GM21528 (cell line): ENCODE results near the gene SEPTIN6.

Experiments
- ATAC-seq: cut with Tn5 transposase; IDR thresholded peaks from one replicate; pipeline ENCODE4 v1.9.1; 2021; ENCODE audit warnings: mild to moderate bottlenecking, moderate library complexity; ENCODE audit not compliant: unreplicated experiment, low FRiP score

SEPTIN6 gene

DNA sequence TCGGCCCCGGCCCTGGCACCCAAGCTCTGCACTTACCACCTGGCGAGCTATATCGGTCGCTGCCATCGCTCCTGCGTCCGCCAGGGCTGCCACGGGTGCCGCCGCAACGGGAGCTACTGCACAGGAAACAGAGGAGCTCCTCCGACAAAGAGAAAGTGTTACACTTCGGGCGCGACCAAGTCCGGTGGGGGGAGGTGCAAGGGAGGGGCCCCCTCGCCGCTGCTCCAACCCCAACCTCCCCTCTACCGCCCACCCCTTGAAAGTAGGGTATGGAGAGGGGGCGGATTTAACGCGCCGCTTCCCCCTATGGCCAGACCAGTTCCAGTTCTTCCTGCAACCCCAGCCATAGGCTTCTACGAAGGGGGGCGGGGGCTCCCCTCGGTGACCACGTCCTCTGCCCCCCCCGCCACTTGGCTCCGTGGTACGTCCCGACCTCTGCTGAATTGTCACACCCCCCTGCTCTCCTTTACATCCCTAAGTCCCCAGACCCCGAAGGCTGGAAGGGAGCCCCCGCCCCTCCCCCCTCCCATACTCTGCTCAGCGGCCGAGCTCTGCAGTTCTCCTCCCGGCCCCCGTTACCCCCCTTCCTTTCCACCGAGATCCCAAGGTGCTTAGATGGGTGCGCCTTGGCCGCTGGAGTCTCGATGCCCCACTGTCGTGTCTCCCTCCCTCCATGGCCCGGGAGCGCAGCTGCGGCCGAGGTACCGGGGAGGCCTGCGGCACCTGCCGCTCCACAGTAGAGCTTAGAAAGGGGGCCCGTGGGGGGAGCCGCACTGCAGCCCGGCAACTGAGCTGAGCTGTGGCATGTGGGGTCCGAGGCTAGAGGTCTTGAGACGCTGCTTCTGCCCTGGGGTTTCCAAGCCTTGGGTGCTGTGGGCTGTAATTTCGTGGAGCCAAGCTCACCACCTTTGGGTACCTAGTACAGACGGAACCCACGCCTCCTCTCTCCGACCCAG, at the start of gene SEPTIN6:
Gene SEPTIN6, minus strand, starts transcription at position 129 of the 956 bp plus-strand sequence. Its CDS starts 63 bp downstream, at position 66.
- peak; percentile 61 for ATAC-seq

GRCh38 chrX:119738742-119739141, 45.8 kb upstream of the SEPTIN6 start:
- ATAC-seq, result no peak

DNA sequence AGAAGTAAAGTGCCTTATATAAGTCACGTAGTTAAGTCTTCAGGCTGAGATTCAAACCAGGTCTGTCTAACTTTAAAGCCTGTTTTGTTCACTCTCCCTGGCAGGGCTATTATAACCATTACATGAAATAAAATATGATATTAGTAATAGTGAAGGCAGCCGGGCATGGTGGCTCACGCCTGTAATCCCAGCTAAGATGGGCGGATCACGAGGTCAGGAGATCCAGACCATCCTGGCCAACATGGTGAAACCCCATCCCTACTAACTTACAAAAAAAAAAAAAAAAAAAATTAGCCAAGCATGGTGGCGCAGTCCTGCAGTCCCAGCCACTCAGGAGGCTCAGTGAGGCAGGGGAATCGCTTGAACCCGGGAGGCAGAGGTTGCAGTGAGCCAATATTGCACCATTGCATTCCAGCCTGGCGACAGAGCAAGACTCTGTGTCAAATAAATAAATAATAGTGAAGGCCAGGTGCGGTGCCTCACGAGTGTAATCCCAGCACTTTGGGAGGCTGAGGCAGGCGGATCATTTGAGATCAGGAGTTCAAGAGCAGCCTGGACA, 43.3 kb upstream of the SEPTIN6 start:
- ATAC-seq, result no peak

- no peak for ATAC-seq
Measured at GRCh38 chrX:119735467-119735866, 42.5 kb upstream of the SEPTIN6 start.

- no peak for ATAC-seq
Measured at GRCh38 chrX:119734897-119735339, 42.0 kb upstream of the SEPTIN6 start.

DNA sequence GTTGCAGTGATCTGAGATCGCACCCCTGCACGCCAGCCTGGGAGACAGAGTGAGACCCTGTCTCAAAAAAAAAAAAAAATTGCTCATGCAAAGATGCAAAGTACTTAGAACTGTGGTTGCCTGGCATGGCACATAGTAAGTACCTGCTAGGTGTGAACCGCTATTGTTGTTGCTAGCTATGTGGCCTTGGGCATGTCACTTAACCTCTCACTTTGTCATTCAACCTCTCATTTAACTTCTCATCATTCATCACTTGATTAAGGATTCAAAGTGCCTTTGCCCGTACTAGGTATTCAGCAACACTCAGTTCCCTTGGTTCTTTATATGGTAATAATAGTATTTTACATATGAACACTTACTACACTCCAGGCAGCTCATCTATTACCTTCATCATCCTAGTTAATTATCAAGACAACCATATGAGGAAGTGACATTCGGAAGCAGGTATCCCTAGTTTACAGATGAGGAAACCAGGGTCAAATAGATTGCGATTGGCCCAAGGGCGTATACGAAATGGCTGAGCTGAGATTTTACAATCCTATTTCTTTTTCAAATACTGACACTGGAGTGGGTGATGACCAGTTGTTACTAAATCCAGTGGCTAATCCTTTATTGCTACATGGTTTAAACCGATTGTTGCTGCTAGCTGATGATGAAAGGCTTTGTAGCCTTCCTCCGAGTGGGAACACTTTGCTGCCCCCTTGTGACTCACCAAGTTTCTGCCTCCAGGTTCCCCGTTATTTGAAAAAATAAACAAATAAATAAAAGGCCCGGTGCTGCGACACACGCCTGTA, 36.6 kb upstream of the SEPTIN6 start:
- ATAC-seq, result no peak

- no peak for ATAC-seq
Measured at GRCh38 chrX:119728487-119728886, 35.5 kb upstream of the SEPTIN6 start.

DNA sequence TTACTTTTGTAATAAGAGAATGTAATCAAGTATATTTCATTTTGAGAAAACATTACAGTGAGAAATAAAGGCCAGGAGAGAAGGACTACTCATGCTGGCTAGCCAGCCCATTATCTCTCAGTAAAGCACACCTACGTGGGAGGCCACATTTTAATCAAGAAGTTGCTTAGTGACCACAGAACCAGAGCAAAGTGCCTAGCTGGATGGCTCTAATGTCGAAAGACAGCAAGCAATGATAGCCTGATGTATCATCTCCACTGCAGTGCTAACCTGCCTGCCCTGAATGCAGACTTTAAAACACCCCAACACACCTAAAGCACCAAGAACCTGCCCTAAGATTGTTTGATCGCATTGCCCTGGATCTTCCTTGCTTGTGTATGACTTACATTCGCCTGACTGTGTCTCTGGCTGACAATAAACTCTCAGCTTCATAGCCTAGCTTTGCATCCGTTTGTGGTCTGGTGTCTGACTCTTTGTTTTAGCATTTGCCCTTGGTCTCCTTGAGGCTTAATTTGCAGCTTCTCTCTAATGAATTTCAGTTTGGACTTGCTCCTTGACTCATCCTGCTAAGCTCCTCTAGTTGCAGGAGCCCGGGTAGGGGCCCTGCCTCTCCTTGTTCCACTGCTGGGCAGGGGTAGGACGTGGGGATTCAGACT, 34.1 kb upstream of the SEPTIN6 start:
- no peak for ATAC-seq

DNA sequence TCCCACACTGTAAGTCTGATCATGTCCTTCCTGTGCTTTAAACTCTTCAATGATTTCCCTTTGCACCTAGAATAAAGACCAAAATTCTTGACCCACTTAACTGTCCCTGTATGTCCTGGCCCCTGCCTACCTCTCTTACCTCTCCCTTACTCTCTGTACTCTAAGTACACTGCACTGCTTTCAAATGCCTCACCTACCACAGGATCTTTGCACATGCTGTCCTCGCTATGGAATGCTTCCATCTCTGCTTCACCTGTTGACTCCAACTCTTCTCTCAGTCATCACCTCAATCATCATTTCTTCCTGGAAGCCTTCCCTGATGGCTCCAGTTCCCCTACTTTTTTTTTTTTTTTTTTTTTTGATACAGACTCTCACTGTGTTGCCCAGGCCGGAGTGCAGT, 29.0 kb upstream of the SEPTIN6 start:
- ATAC-seq, result no peak

DNA sequence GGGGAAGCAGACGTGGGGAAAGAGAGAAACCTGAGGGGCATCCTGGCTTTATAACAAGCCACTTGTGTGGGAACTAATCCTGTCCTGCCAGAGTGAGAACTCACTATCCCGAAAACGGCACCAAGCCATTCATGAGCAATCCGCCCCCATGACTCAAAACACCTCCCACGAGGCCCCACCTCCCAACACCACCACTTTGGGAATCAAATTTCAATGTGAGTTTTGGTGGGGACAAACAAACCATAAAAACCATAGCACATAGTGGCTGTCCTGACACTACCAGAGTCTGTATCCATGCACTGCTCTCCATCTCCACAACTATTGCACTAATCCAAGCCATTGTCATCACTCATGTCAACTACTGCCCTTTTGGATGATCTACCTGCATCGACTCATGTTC, 28.5 kb upstream of the SEPTIN6 start:
- no peak for ATAC-seq

DNA sequence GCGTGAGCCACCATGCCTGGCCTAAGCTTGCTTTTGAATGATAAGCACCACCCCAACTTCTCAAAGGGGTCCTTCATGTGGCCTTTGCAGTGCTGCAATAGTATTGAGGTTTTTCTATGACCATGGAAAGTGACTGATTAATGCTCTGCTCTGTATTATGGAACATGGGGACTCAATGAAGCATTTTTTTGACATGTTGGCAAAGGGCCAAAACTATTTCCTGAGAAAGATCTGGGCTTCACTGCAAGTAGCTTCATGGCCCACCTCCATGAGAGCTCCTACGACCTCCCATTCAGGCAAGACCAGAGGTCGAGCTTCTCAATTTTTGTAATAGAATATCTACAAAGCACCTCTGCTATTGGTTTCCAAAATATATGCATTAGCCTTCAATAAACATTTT, 16.7 kb upstream of the SEPTIN6 start:
- no peak for ATAC-seq

DNA sequence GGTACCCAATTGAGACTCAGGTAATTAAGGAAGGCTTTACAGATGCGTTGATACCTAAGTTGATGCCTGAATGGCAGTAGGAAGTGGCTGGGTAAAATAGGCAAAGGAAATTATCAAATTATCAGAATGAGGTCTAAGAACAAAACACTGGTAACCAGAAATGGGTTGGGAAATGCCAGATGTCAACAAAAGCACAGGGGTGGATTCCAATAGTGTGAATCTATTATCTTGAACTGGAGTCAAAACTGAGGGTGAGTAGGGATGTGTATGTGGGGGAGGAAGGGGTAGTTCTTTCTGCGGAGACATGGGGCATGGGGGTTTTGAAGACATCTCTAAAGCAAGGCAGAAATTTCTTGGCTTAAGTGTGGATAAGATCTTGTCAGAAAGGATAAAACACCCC, 16.0 kb upstream of the SEPTIN6 start:
- no peak for ATAC-seq

DNA sequence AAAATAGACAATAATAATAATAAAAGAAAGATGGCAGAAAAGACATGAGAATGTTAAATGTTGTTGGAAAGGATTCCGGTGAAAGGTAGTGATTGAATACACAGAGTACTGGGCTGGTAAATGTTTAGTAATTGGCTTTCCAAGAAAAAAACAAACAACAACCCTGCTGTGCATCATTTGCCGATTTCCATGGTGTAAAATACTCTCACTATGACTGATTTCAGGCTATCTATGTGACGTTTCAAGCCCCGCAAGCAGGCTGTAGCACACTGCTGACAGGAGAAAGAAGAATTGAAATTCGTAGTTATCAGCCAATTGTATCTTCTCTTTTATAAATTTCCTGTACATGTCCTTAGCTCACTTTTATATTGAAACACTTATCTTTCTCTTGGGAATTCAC, 13.6 kb upstream of the SEPTIN6 start:
- ATAC-seq, result no peak

DNA sequence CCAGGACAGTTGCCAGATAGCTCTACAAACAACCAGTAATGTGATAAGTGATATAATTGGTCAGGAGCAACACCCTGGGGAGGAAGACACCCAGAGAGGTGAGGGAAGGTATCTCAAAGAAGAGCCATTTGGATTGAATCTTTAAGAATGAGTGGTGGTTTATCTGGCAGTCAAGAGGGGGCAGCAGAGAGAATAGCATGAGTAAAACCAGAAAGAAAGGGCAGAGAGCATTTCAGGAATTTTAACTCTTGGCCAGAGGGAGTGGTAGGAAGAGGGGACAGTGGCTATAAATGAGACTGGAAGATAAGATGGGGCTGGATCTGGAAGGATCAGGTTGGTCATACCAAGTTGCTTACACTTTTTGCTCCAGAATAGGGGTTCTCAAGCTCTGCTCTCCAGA, 5.9 kb upstream of the SEPTIN6 start:
- ATAC-seq, result no peak

- ATAC-seq, result no peak
Measured at GRCh38 chrX:119696251-119696890, 3.4 kb upstream of the SEPTIN6 start.

GRCh38 chrX:119695535-119696050, 2.6 kb upstream of the SEPTIN6 start:
- no peak for ATAC-seq

- no peak for ATAC-seq
Measured at GRCh38 chrX:119694601-119695534, 1.9 kb upstream of the SEPTIN6 start.

DNA sequence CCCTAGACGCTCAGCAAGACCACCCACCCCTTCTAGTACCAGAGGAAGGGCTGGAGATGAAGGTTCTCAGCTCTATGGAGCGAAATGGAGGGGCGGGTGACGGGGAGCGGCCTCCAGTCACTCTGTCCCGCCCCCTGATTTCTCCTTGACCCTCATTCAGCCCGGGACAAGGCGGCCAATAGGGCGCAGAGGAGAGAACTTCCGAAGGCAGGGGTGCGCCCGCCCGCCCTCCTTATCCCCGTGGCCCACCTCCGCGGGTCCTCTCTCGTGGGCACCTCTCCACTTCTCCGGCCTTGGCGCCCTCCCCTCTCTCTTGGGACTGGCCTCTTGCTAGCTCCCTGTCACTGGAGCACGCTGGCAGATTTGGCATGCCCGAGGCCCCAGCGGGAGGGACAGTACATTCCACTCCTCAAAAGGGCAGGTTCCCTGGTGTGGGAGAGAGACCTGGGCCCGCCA, 1.1 kb upstream of the SEPTIN6 start:
- no peak for ATAC-seq
